MM.1S (cell line): Measurements from ENCODE around the gene SPPL3.

Source experiments
- CTCF ChIP-seq: fragments of 300-600 bp; sonication (generic); IDR thresholded peaks from 2 replicates; pipeline ENCODE4 v1.5.1; 2016; ENCODE audit warnings: antibody characterized with exemption, low read length, mixed read lengths
- EZH2 ChIP-seq: fragments of 300-600 bp; sonication (generic); optimal IDR thresholded peaks from 2 replicates; pipeline ENCODE3; 2017; ENCODE audit warnings: low read depth, mild to moderate bottlenecking, antibody characterized with exemption, low read length, mixed read lengths

- TF ChIP-seq CTCF (no peak), EZH2 (no peak)
These were observed 56.3 kb downstream of the SPPL3 start for GRCh38 chr12:120847814-120848213.
